HepG2 (cell line): ENCODE measurements around the gene RSBN1. TPM values are rescaled to one million over a fixed set of nuclear protein-coding genes. Genes with fewer than 3 reads are reported as not detected.

Experiments
- CEBPB ChIP-seq: IDR thresholded peaks from 2 replicates; pipeline ENCODE4 v1.6.1; 2011; ENCODE audit warnings: low read depth, low read length, improper control_type of control experiment, borderline replicate concordance
- CHD4 ChIP-seq: fragments of 200-600 bp; sonication (generic); IDR thresholded peaks from 2 replicates; pipeline ENCODE4 v1.7.0; 2017; ENCODE audit warnings: mild to moderate bottlenecking, low read length, borderline replicate concordance
- ZBTB7B ChIP-seq: sonication (generic); formaldehyde crosslinking; IDR thresholded peaks from 2 replicates; pipeline ENCODE4 v1.4.0; 2020; ENCODE audit warnings: missing genetic modification reagents
- ZNF264 ChIP-seq: sonication (generic); formaldehyde crosslinking; IDR thresholded peaks from 2 replicates; pipeline ENCODE4 v1.4.0; 2020; ENCODE audit warnings: missing genetic modification reagents
- ZSCAN31 ChIP-seq: sonication (generic); formaldehyde crosslinking; IDR thresholded peaks from 2 replicates; pipeline ENCODE4 v1.5.0; 2020; ENCODE audit warnings: low read depth, mild to moderate bottlenecking, missing genetic modification reagents
- polyA plus RNA-seq, 8 experiments: library from polyadenylated mRNA; depleted of rRNA in 3 of 8; stranded (reverse) in 7 of 8; unstranded in 1 of 8; fragments of >200 nt; fragmentation: Illumina TruSeq in 4 of 8; extraction: Trizol in 4 of 8; gene quantifications; 2 replicates each; pipeline versions ENCODE4 v1.2.1 to v1.2.3, GENCODE V29; 2011 to 2016; ENCODE audit warnings: low read depth in 4 of 8, missing spikeins in 1 of 8, mixed read lengths in 1 of 8; ENCODE audit not compliant: insufficient read depth in 1 of 8
- total RNA-seq, 5 experiments: library from RNA; depleted of rRNA; stranded (reverse); fragments of >200 nt; fragmentation: Illumina TruSeq; extraction: Trizol; gene quantifications; 2 replicates each; pipeline ENCODE4 v1.2.3, GENCODE V29; 2016; ENCODE audit warnings: low read depth in 1 of 5
- TF ChIP-seq, protein P1 (sequence below): sonication (generic); formaldehyde crosslinking; IDR thresholded peaks from 2 replicates; pipeline ENCODE4 v1.4.0; 2020; ENCODE audit warnings: missing genetic modification reagents
- TF ChIP-seq, protein P2 (sequence below): sonication (generic); formaldehyde crosslinking; IDR thresholded peaks from 2 replicates; pipeline ENCODE4 v1.4.0; 2020; ENCODE audit warnings: mild to moderate bottlenecking, missing genetic modification reagents
- TF ChIP-seq, protein P3 (sequence below), 2 experiments: sonication (generic) in 1 of 2; formaldehyde crosslinking in 1 of 2; IDR thresholded peaks; 2 replicates each; pipeline versions ENCODE4 v1.5.1 to v1.6.1; 2011 to 2020; ENCODE audit warnings: borderline replicate concordance in 1 of 2, low read depth in 1 of 2, low read length in 1 of 2, mild to moderate bottlenecking in 1 of 2, missing genetic modification reagents in 1 of 2, moderate library complexity in 1 of 2
- TF ChIP-seq, protein P4 (sequence below): sonication (generic); formaldehyde crosslinking; IDR thresholded peaks from 2 replicates; pipeline ENCODE4 v1.4.0; 2020; ENCODE audit warnings: missing genetic modification reagents, borderline replicate concordance
- TF ChIP-seq, protein P5 (sequence below): sonication (generic); formaldehyde crosslinking; IDR thresholded peaks from 2 replicates; pipeline ENCODE4 v1.4.0; 2020; ENCODE audit warnings: missing genetic modification reagents, mild to moderate bottlenecking, borderline replicate concordance
- TF ChIP-seq, protein P6 (sequence below): sonication (generic); formaldehyde crosslinking; IDR thresholded peaks from 2 replicates; pipeline ENCODE4 v1.5.0; 2020; ENCODE audit warnings: mild to moderate bottlenecking, low read depth, missing genetic modification reagents, borderline replicate concordance

Gene RSBN1
- total and polyA plus RNA-seq, 2 of the 13 experiments (the other 11 are each of a cell fraction or from before 2014, with no cell fraction given) = 8.3 to 10.4 TPM

DNA sequence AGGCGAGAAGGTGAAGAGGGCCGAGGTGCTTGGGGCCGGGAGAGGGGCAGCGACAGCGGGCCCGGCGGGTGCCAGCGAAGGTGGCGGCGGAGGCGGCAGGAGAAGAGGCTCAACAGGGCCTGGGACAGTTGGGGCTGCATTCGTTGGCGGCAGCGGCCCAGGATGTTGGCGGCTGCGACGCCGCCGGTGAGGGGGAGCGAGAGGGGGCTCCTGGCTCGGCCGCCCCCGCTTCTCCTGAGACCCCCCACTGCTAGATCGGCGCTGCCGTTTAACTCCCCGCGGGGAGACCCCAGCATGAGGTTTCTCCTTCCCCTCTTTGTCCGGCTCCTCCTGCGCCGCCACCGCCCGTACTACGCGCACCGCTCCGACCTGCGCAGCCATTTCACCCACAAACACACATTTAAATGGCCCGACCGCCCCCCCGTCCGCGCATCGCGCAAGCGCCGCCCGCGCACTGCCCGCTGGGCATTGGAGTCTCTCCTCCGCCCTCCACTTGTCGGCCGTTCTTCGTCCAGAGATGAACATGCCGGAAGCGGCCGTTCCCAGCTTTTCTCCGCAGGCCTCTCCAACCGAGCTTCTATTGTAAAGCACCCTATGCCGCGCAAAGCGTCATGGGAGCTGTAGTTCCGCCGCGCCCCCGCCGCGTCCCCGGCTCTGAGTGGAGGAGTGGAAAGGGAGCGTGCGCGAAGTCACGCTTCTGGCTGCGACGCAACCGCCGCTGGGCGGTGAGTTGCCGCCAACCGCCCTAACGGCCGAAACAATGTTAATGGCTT, at the start of gene RSBN1 (continued):
- TF ChIP-seq, protein P1, sequence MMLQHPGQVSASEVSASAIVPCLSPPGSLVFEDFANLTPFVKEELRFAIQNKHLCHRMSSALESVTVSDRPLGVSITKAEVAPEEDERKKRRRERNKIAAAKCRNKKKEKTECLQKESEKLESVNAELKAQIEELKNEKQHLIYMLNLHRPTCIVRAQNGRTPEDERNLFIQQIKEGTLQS (CRISPR knock-in tag) = no peak
- TF ChIP-seq, protein P2, sequence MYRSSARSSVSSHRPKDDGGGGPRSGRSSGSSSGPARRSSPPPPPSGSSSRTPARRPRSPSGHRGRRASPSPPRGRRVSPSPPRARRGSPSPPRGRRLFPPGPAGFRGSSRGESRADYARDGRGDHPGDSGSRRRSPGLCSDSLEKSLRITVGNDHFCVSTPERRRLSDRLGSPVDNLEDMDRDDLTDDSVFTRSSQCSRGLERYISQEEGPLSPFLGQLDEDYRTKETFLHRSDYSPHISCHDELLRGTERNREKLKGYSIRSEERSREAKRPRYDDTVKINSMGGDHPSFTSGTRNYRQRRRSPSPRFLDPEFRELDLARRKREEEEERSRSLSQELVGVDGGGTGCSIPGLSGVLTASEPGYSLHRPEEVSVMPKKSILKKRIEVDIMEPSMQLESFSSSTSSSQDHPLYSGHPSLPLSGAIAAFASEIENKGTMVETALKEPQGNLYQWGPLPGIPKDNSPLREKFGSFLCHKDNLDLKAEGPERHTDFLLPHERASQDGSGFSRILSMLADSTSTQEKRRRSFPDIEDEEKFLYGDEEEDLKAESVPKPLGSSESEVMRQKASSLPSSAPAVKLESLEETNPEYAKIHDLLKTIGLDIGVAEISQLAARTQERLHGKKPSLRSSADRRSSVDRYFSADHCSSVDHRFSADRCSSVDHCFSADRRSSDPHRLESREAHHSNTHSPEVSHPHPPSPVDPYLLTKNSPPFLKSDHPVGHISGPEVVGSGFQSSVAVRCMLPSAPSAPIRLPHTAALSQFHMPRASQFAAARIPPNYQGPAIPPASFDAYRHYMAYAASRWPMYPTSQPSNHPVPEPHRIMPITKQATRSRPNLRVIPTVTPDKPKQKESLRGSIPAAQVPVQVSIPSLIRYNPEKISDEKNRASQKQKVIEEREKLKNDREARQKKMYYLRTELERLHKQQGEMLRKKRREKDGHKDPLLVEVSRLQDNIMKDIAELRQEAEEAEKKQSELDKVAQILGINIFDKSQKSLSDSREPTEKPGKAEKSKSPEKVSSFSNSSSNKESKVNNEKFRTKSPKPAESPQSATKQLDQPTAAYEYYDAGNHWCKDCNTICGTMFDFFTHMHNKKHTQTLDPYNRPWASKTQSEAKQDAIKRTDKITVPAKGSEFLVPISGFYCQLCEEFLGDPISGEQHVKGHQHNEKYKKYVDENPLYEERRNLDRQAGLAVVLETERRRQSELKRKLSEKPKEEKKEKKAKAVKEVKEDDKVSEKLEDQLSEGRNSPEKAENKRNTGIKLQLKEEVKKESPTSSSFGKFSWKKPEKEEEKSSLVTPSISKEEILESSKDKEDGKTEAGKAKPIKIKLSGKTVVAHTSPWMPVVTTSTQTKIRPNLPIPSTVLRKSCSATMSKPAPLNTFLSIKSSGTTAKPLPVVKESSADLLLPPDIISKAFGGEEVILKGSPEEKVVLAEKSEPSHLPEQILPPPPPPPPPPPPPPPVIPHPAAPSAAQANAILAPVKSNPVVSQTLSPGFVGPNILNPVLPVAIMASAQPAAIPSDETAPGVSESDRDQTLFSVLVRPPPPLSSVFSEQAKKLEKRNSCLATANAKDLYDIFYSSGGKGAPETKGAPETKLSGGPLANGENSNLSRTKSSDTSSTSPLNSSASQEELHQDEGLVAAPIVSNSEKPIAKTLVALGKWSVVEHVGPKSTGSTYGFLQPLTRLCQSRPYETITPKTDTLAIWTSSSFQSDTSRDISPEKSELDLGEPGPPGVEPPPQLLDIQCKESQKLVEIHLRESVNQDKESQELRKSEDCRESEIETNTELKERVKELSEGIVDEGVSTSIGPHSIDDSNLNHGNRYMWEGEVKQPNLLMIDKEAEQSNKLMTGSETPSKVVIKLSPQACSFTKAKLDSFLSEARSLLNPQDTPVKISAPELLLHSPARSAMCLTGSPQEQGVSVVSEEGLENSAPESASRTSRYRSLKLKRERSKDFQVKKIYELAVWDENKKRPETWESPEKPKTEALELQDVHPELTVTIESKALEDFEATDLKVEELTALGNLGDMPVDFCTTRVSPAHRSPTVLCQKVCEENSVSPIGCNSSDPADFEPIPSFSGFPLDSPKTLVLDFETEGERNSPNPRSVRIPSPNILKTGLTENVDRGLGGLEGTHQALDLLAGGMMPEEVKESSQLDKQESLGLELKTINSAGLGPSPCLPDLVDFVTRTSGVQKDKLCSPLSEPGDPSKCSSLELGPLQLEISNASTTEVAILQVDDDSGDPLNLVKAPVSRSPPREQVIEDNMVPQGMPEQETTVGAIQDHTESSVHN (CRISPR knock-in tag) = no peak
- TF ChIP-seq, protein P3, sequence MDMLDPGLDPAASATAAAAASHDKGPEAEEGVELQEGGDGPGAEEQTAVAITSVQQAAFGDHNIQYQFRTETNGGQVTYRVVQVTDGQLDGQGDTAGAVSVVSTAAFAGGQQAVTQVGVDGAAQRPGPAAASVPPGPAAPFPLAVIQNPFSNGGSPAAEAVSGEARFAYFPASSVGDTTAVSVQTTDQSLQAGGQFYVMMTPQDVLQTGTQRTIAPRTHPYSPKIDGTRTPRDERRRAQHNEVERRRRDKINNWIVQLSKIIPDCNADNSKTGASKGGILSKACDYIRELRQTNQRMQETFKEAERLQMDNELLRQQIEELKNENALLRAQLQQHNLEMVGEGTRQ (IDR thresholded peaks at IDR 0.05; ENCODE audit: low read depth, low read length) = no peak
- TF ChIP-seq, protein P3 (CRISPR knock-in tag; IDR thresholded peaks at IDR 0.05; ENCODE audit: borderline replicate concordance) = no peak
- TF ChIP-seq ZNF264 (CRISPR knock-in tag) (peak; percentile 39; the same call in 1 of the 2 replicates), CEBPB (peak; percentile 18; the same call in 1 of the 2 replicates), ZBTB7B (CRISPR knock-in tag) (peak; percentile 33), CHD4 (no peak), ZSCAN31 (CRISPR knock-in tag) (peak; percentile 71)
- TF ChIP-seq, protein P4, sequence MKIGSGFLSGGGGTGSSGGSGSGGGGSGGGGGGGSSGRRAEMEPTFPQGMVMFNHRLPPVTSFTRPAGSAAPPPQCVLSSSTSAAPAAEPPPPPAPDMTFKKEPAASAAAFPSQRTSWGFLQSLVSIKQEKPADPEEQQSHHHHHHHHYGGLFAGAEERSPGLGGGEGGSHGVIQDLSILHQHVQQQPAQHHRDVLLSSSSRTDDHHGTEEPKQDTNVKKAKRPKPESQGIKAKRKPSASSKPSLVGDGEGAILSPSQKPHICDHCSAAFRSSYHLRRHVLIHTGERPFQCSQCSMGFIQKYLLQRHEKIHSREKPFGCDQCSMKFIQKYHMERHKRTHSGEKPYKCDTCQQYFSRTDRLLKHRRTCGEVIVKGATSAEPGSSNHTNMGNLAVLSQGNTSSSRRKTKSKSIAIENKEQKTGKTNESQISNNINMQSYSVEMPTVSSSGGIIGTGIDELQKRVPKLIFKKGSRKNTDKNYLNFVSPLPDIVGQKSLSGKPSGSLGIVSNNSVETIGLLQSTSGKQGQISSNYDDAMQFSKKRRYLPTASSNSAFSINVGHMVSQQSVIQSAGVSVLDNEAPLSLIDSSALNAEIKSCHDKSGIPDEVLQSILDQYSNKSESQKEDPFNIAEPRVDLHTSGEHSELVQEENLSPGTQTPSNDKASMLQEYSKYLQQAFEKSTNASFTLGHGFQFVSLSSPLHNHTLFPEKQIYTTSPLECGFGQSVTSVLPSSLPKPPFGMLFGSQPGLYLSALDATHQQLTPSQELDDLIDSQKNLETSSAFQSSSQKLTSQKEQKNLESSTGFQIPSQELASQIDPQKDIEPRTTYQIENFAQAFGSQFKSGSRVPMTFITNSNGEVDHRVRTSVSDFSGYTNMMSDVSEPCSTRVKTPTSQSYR (CRISPR knock-in tag) = no peak
- TF ChIP-seq, protein P5, sequence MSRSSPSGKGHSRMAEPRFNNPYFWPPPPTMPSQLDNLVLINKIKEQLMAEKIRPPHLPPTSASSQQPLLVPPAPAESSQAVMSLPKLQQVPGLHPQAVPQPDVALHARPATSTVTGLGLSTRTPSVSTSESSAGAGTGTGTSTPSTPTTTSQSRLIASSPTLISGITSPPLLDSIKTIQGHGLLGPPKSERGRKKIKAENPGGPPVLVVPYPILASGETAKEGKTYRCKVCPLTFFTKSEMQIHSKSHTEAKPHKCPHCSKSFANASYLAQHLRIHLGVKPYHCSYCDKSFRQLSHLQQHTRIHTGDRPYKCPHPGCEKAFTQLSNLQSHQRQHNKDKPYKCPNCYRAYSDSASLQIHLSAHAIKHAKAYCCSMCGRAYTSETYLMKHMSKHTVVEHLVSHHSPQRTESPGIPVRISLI (CRISPR knock-in tag) = no peak
- TF ChIP-seq, protein P6, sequence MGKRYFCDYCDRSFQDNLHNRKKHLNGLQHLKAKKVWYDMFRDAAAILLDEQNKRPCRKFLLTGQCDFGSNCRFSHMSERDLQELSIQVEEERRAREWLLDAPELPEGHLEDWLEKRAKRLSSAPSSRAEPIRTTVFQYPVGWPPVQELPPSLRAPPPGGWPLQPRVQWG = no peak
